Measurements from ENCODE around the gene COIL.

GRCh38 chr17:57006040-57006439 lies 45.2 kb upstream of the COIL start:
- no peak for TF ChIP-seq GATA2 (IDR thresholded peaks at IDR 0.05; ENCODE audit: low read depth, low read length)
- TF ChIP-seq GATA3 (IDR thresholded peaks at IDR 0.05; ENCODE audit: low read depth, low read length) = no peak

Measured in SH-SY5Y (cell line).